Gastroesophageal sphincter (tissue), 4 donors: ENCODE results near the gene KATNIP. TPM values are rescaled to one million over a fixed set of nuclear protein-coding genes. Genes with fewer than 3 reads are reported as not detected.

Source experiments
- ATAC-seq: fragments of 150-250 bp; one replicate; pipeline ENCODE4 v1.9.1; 2016; ENCODE audit warnings: mild to moderate bottlenecking, moderate library complexity
- H3K27ac ChIP-seq, 4 donors: fragments of 200-600 bp; sonication (generic) in 3 of 4; 1 replicate in 3 of 4; 2 replicates in 1 of 4; pipeline ENCODE4 v1.5.1; 2016 to 2019
- H3K27me3 ChIP-seq: fragments of 200-600 bp; sonication (generic); one replicate; pipeline ENCODE4 v1.5.1; 2019
- H3K36me3 ChIP-seq, 2 donors: fragments of 200-600 bp; sonication (generic); one replicate each; pipeline ENCODE4 v1.5.1; 2019; ENCODE audit warnings: control low read depth in 1 of 2
- H3K4me1 ChIP-seq, 3 donors: fragments of 200-600 bp; sonication (generic); 1 replicate in 2 of 3; 2 replicates in 1 of 3; pipeline ENCODE4 v1.5.1; 2016 to 2019; ENCODE audit warnings: control low read depth in 2 of 3
- H3K4me3 ChIP-seq, 2 donors: fragments of 200-600 bp; sonication (generic); one replicate each; pipeline ENCODE4 v1.5.1; 2019; ENCODE audit warnings: mild to moderate bottlenecking in 1 of 2, moderate library complexity in 1 of 2
- H3K9me3 ChIP-seq, 3 donors: fragments of 200-600 bp; sonication (generic); one replicate each; pipeline ENCODE4 v1.5.1; 2017 to 2019; ENCODE audit warnings: control low read depth in 2 of 3
- CTCF ChIP-seq, 4 experiments: fragments of 200-600 bp in 2 of 4; fragments of 450-650 bp in 2 of 4; sonication (generic) in 1 of 4; IDR thresholded peaks; one replicate each; pipeline ENCODE4 v1.5.1; 2017 to 2019; ENCODE audit warnings: antibody characterized with exemption in 4 of 4, mild to moderate bottlenecking in 2 of 4, moderate library complexity in 2 of 4
- EP300 ChIP-seq: sonication (generic); formaldehyde crosslinking; IDR thresholded peaks from one replicate; pipeline ENCODE4 v1.6.1; 2017; ENCODE audit warnings: antibody characterized with exemption, mild to moderate bottlenecking
- POLR2A ChIP-seq, 2 donors: fragments of 450-650 bp; IDR thresholded peaks; one replicate each; pipeline ENCODE4 v1.6.1; 2017; ENCODE audit warnings: antibody characterized with exemption in 2 of 2, mild to moderate bottlenecking in 2 of 2, moderate library complexity in 1 of 2
- POLR2AphosphoS5 ChIP-seq: sonication (generic); formaldehyde crosslinking; IDR thresholded peaks from one replicate; pipeline ENCODE4 v1.6.1; 2017; ENCODE audit warnings: antibody characterized with exemption
- WGBS, 2 donors: methylation state at CpG; one replicate each; pipeline ENCODE4 v1.1.5; 2018; ENCODE audit warnings: low coverage in 1 of 2; 5-methylcytosine and 5-hydroxymethylcytosine counted together
- total RNA-seq, 4 donors: library from RNA; depleted of rRNA; stranded (reverse); fragments of >200 nt; gene quantifications; one replicate each; pipeline ENCODE4 v1.1.0, GENCODE V29; 2016

KATNIP gene
- total RNA-seq, 4 donors from 2014 or later, result 8.1 to 20.3 (median 18.3) TPM

DNA sequence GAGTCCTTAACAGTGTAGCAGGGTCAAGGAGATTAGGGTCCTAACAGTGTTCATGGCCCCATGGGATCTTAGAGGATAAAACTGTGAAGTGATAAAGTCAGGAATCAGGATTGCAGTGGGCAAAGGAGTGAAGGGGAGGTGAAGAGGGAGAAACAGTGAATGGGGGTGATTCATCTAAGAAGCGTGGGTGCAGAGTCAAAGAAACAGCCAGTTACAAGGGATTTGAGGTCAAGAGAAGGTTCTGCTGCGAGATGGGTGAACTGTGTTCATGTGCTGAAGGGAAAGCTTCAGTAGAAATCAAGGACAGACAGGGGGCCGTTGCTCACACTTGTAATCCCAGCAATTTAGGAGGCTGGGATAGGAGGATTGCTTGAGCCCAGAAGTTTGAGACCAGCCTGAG is 6.1 kb upstream of the KATNIP start:
- H3K4me1 ChIP-seq, result peaks cover 0 to 28% (median 9%) of the 10 kb centered on the region in 3 donors

GRCh38 chr16:27544671-27545070 is 5.3 kb upstream of the KATNIP start:
- 86% methylated on average over 3 to 4 of the region's 4 CpGs for WGBS, 2 donors
- Histone ChIP-seq H3K4me3 (no peak overlapping the region), H3K4me1 (peaks cover 0 to 33% (median 12%) of the 10 kb centered on the region in 3 donors), H3K27me3 (no peaks in the 10 kb centered on the region), H3K27ac (no peak overlapping the region), H3K36me3 (peaks cover 0 to 63% of the 10 kb centered on the region in 2 donors), H3K9me3 (no peaks in the 10 kb centered on the region)
- TF ChIP-seq POLR2AphosphoS5 (no peak), EP300 (no peak), CTCF (IDR thresholded peaks at IDR 0.05) (no peak), POLR2A (IDR thresholded peaks at IDR 0.05) (no peak)
- ATAC-seq, result no peak

More for the DNA sequence above, 6.1 kb upstream of the KATNIP start:
- H3K27ac ChIP-seq, result no peak overlapping the region
- no peaks in the 10 kb centered on the region for H3K27me3 ChIP-seq
- TF ChIP-seq EP300, result no peak
- TF ChIP-seq CTCF (IDR thresholded peaks at IDR 0.05), result no peak
- TF ChIP-seq POLR2A (IDR thresholded peaks at IDR 0.05), result no peak
- TF ChIP-seq POLR2AphosphoS5, result no peak
- H3K4me3 ChIP-seq, result no peak overlapping the region
- H3K36me3 ChIP-seq, result peaks cover 0 to 71% of the 10 kb centered on the region in 2 donors
- no peaks in the 10 kb centered on the region for H3K9me3 ChIP-seq
- ATAC-seq, result no peak
- 96 to 100% methylated on average over 1 to 3 of the region's 3 CpGs for WGBS, 2 donors

DNA sequence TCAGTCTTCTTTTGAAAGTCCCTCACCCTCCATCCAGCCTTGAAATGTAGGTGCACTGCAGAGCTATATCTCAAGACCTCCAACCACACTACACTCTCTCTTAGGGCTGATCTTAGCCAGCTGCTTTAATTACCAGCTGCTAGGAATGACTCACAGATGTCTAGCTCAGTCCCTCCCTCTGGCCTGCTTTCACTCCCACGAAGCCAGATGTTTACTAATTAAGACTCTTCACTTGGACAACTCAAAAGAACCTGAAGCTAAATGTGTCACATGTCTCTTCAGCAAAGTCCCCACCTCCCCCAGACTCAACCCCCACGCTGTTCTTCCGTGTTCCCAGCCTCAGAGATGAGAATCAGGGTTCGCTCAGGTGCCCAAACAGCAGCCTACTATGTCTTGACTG is 2.8 kb upstream of the KATNIP start:
- TF ChIP-seq EP300 (no peak), CTCF (IDR thresholded peaks at IDR 0.05) (no peak), POLR2AphosphoS5 (no peak), POLR2A (IDR thresholded peaks at IDR 0.05) (no peak)
- WGBS, 2 donors, result 58 to 79% methylated on average over 3 to 4 of the region's 4 CpGs
- Histone ChIP-seq H3K9me3 (no peaks in the 10 kb centered on the region), H3K4me3 (no peak overlapping the region), H3K36me3 (peaks cover 0 to 38% of the 10 kb centered on the region in 2 donors), H3K27me3 (no peaks in the 10 kb centered on the region), H3K4me1 (peaks cover 0 to 44% (median 15%) of the 10 kb centered on the region in 3 donors), H3K27ac (peak overlapping the region in 2 of 4 donors; percentile 11 to 34)
- no peak for ATAC-seq

- Histone ChIP-seq H3K9me3 (no peaks in the 10 kb centered on the region), H3K27ac (peak overlapping the region in 1 of 4 donors; percentile 34), H3K4me3 (no peak overlapping the region), H3K36me3 (peaks cover 0 to 31% of the 10 kb centered on the region in 2 donors), H3K4me1 (peaks cover 0 to 44% (median 15%) of the 10 kb centered on the region in 3 donors), H3K27me3 (no peaks in the 10 kb centered on the region)
- 100% methylated on average over 1 to 2 of the region's 2 CpGs for WGBS, 2 donors
- no peak for ATAC-seq
- TF ChIP-seq POLR2A (IDR thresholded peaks at IDR 0.05), result no peak
- TF ChIP-seq POLR2AphosphoS5, result no peak
- no peak for TF ChIP-seq EP300
- no peak for TF ChIP-seq CTCF (IDR thresholded peaks at IDR 0.05)
These were observed 2.1 kb upstream of the KATNIP start for GRCh38 chr16:27547851-27548250.

DNA sequence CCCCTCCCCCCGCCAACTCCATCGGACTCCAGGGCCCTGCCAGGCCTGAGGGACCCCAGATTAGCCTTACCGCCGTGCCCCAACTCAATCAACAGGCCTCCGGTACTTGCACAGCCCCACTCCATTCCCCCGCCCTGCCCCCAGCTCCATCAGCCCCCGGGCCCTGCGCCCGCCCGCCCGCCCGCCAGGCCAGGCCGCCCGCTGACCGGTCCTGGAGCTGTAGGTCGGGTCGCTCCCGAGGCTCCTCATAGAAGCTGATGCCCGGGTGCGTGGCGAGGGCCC is 539 bp upstream of the KATNIP start:
- peak overlapping the region; percentile 34 to 90 (median 89) for H3K27ac ChIP-seq
- ATAC-seq, result peak; percentile 61
- peaks cover 0 to 15% of the 10 kb centered on the region in 2 donors for H3K36me3 ChIP-seq
- peaks cover 0 to 44% (median 15%) of the 10 kb centered on the region in 3 donors for H3K4me1 ChIP-seq
- no peak for TF ChIP-seq CTCF (IDR thresholded peaks at IDR 0.05)
- no peak for TF ChIP-seq POLR2AphosphoS5
- TF ChIP-seq EP300, result no peak
- no peak for TF ChIP-seq POLR2A (IDR thresholded peaks at IDR 0.05)
- 0% methylated on average over 2 of the region's 21 CpGs; no CpG with 5 or more reads in 1 of the 2 donors for WGBS, 2 donors
- H3K27me3 ChIP-seq, result no peaks in the 10 kb centered on the region
- no peaks in the 10 kb centered on the region for H3K9me3 ChIP-seq
- H3K4me3 ChIP-seq, result peak overlapping the region; percentile 72 to 96
